T-helper 1 cell treated with Interleukin-12 subunit alpha and Interleukin-12 subunit beta and Interleukin-4 antibody, amounts not matched to agents 30 μg/mL and 1 μg/mL, for 36 hours (primary cell): Measurements from ENCODE around the gene ST7.
"Not testable (repeated sequence)": the region's sequence is repeated elsewhere in the genome, so short reads cannot be mapped to it uniquely, and the experiment has no call there.

Experiments
- H3K27ac Mint-ChIP-seq: one replicate; pipeline ENCODE4 v1.8.0; 2021; ENCODE audit warnings: mild to moderate bottlenecking, mixed read lengths
- H3K27me3 Mint-ChIP-seq: one replicate; pipeline ENCODE4 v1.8.0; 2021; ENCODE audit warnings: low read depth, mixed read lengths
- H3K36me3 Mint-ChIP-seq: one replicate; pipeline ENCODE4 v1.8.0; 2021; ENCODE audit warnings: low read depth, mixed read lengths
- H3K4me1 Mint-ChIP-seq: one replicate; pipeline ENCODE4 v1.8.0; 2021; ENCODE audit warnings: low read depth, mixed read lengths
- H3K4me3 Mint-ChIP-seq: one replicate; pipeline ENCODE4 v1.8.0; 2021; ENCODE audit warnings: mild to moderate bottlenecking, moderate library complexity, mixed read lengths
- H3K9me3 Mint-ChIP-seq: one replicate; pipeline ENCODE4 v1.8.0; 2021; ENCODE audit warnings: mixed read lengths

The ST7 gene

DNA sequence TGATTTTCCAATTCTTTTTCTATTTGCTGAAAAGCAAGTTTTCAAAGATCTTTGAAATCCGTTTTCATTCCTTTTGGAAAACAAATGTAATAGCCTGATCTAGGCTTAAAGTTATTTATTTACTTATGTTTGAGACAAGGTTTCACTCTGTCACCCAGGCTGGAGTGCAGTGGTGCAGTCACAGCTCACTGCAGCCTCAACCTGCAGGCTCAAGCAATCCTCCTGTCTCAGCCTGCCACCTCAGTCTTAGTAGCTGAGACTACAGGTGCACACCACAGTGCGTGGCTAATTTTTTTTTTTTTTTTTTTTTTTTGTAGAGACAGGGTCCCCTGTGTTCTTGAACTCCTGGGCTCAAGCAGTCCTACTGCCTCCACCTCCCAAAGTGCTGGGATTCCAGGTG, 4.6 kb downstream of the ST7 start:
- Mint-ChIP-seq H3K27me3 (peaks cover 30% of the 10 kb centered on the region), H3K4me3 (no peak overlapping the region), H3K9me3 (no peaks in the 10 kb centered on the region), H3K4me1 (peaks cover 12% of the 10 kb centered on the region), H3K27ac (no peak overlapping the region), H3K36me3 (no peaks in the 10 kb centered on the region)

- H3K4me1 Mint-ChIP-seq, H3K27ac Mint-ChIP-seq, H3K9me3 Mint-ChIP-seq, H3K36me3 Mint-ChIP-seq, H3K4me3 Mint-ChIP-seq: not testable (repeated sequence)
- H3K27me3 Mint-ChIP-seq: peaks cover 15% of the 10 kb centered on the region
These were observed 8.8 kb downstream of the ST7 start for GRCh38 chr7:116961966-116962673.

- Mint-ChIP-seq H3K4me1 (no peaks in the 10 kb centered on the region), H3K36me3 (no peaks in the 10 kb centered on the region), H3K9me3 (no peaks in the 10 kb centered on the region), H3K27me3 (peaks cover 15% of the 10 kb centered on the region), H3K4me3 (no peak overlapping the region), H3K27ac (no peak overlapping the region)
These were observed 9.9 kb downstream of the ST7 start for GRCh38 chr7:116963234-116963633.

GRCh38 chr7:116966601-116967000, 13.3 kb downstream of the ST7 start:
- peaks cover 4% of the 10 kb centered on the region for H3K27me3 Mint-ChIP-seq
- H3K9me3 Mint-ChIP-seq: no peaks in the 10 kb centered on the region
- H3K4me3 Mint-ChIP-seq: no peak overlapping the region
- no peak overlapping the region for H3K27ac Mint-ChIP-seq
- H3K36me3 Mint-ChIP-seq: no peaks in the 10 kb centered on the region
- H3K4me1 Mint-ChIP-seq: no peaks in the 10 kb centered on the region

GRCh38 chr7:116967254-116967922, 14.1 kb downstream of the ST7 start:
- Mint-ChIP-seq H3K27me3 (no peaks in the 10 kb centered on the region), H3K4me1 (no peaks in the 10 kb centered on the region)

GRCh38 chr7:116967983-116968382, 14.7 kb downstream of the ST7 start:
- no peaks in the 10 kb centered on the region for H3K36me3 Mint-ChIP-seq
- H3K27me3 Mint-ChIP-seq: peaks cover 3% of the 10 kb centered on the region
- H3K9me3 Mint-ChIP-seq: no peaks in the 10 kb centered on the region
- H3K4me1 Mint-ChIP-seq: no peaks in the 10 kb centered on the region
- no peak overlapping the region for H3K27ac Mint-ChIP-seq
- no peak overlapping the region for H3K4me3 Mint-ChIP-seq

More at GRCh38 chr7:116967254-116967922, 14.1 kb downstream of the ST7 start:
- Mint-ChIP-seq H3K36me3 (no peaks in the 10 kb centered on the region), H3K4me3 (no peak overlapping the region), H3K9me3 (no peaks in the 10 kb centered on the region), H3K27ac (no peak overlapping the region)

GRCh38 chr7:116968631-116969030, 15.3 kb downstream of the ST7 start:
- Mint-ChIP-seq H3K4me3 (no peak overlapping the region), H3K36me3 (no peaks in the 10 kb centered on the region), H3K9me3 (no peaks in the 10 kb centered on the region), H3K4me1 (no peaks in the 10 kb centered on the region), H3K27me3 (peaks cover 6% of the 10 kb centered on the region), H3K27ac (no peak overlapping the region)

DNA sequence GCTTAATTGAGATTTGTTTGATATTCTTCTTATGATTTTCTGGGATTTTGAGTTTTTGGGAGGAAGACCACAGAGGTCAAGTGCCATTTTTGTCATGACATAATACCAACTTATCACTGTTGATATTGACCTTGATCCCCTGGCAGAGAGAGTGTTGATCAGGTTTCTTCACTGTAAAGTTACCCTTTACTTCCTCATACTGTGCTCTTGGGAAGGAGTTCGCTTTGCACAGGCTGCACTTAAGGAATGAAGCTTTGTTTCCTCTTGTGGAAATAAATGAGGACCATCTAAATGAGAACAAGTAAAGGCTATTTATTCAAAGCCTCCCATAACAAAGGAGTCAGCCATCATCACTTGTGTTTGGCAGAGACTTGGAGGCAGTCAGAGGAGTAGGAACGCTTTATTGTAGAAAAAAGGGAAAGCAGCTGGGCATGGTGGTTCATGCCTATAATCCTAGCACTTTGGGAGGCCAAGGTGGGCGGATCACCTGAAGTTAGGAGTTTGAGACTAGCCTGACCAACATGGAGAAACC, 16.1 kb downstream of the ST7 start:
- H3K27me3 Mint-ChIP-seq: peaks cover 6% of the 10 kb centered on the region
- H3K4me1 Mint-ChIP-seq: no peaks in the 10 kb centered on the region
- H3K9me3 Mint-ChIP-seq: no peaks in the 10 kb centered on the region
- no peak overlapping the region for H3K4me3 Mint-ChIP-seq
- no peaks in the 10 kb centered on the region for H3K36me3 Mint-ChIP-seq
- no peak overlapping the region for H3K27ac Mint-ChIP-seq

- H3K4me3 Mint-ChIP-seq: no peak overlapping the region
These were observed 17.1 kb downstream of the ST7 start for GRCh38 chr7:116970238-116970910.

DNA sequence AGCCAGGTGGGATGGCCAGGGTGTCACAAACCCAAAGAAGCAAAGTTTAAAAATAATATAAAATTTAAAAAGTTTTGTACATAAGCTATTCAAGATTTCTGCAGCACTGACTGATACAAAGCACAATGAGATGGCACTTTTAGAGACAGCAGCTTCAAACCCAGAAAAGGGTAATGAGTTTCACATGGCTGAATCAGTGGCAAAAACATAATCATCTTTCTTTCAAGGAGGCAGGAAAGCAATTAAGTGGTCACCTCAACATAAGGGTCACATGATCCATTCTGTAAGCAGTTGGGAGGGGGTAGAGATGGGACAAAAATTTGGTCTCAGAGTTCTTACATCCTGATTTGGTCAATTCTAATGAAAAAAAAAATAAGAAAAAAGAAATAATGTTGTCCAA, 17.9 kb downstream of the ST7 start:
- H3K27me3 Mint-ChIP-seq, H3K4me1 Mint-ChIP-seq, H3K36me3 Mint-ChIP-seq, H3K4me3 Mint-ChIP-seq, H3K27ac Mint-ChIP-seq, H3K9me3 Mint-ChIP-seq: not testable (repeated sequence)

More at GRCh38 chr7:116970238-116970910, 17.1 kb downstream of the ST7 start:
- no peaks in the 10 kb centered on the region for H3K36me3 Mint-ChIP-seq
- peaks cover 6% of the 10 kb centered on the region for H3K27me3 Mint-ChIP-seq
- H3K27ac Mint-ChIP-seq: no peak overlapping the region
- no peaks in the 10 kb centered on the region for H3K9me3 Mint-ChIP-seq
- no peaks in the 10 kb centered on the region for H3K4me1 Mint-ChIP-seq

GRCh38 chr7:116971869-116972268, 18.6 kb downstream of the ST7 start:
- H3K4me1 Mint-ChIP-seq: no peaks in the 10 kb centered on the region
- no peak overlapping the region for H3K27ac Mint-ChIP-seq
- no peak overlapping the region for H3K4me3 Mint-ChIP-seq
- H3K9me3 Mint-ChIP-seq: no peaks in the 10 kb centered on the region
- H3K36me3 Mint-ChIP-seq: no peaks in the 10 kb centered on the region
- peaks cover 6% of the 10 kb centered on the region for H3K27me3 Mint-ChIP-seq

GRCh38 chr7:116975024-116975423, 21.7 kb downstream of the ST7 start:
- not testable (repeated sequence) for H3K4me1 Mint-ChIP-seq, H3K4me3 Mint-ChIP-seq, H3K27ac Mint-ChIP-seq, H3K36me3 Mint-ChIP-seq, H3K9me3 Mint-ChIP-seq, H3K27me3 Mint-ChIP-seq

DNA sequence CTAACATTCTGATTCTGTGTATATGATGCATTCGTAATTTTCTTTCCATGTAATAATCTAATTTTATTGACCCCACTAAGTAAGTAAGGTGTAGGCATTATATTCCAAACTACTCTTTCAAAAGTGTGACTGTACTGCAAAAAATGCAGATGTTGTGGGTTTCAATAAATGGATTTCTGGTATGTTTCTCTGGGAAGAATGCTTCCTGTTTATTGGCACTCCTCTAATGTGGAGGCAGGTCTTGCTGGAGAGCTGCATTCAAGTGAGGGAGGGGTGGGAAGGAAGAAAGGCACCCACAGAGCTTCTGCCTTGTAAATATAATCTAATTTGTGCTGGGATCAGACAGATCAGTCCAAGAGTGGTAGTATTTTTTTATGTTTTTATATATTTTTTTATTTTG, 23.9 kb downstream of the ST7 start:
- Mint-ChIP-seq H3K4me3 (no peak overlapping the region), H3K27me3 (peaks cover 6% of the 10 kb centered on the region), H3K27ac (no peak overlapping the region), H3K36me3 (no peaks in the 10 kb centered on the region), H3K4me1 (no peaks in the 10 kb centered on the region), H3K9me3 (no peaks in the 10 kb centered on the region)

DNA sequence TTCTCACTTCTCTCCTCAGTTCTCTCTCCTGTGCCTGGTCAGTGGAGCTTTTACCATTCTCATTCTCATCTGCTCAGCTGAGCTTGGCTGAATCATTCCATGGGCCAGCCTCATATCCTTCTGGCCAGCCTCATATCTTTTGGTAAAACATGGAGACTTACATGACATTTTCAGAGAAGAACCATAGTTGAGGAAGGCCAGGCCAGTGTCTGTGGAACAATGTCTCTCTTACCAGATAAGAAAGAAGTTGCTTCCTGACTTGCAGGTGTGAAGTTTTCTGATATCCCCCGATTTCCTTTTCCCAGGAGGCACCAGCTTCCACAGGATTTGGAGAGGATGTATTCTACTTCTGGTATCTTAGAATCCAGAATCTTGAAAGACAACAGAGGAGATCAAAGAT, 24.7 kb downstream of the ST7 start:
- Mint-ChIP-seq H3K4me1 (no peaks in the 10 kb centered on the region), H3K27me3 (peaks cover 3% of the 10 kb centered on the region), H3K9me3 (no peaks in the 10 kb centered on the region), H3K4me3 (no peak overlapping the region), H3K36me3 (no peaks in the 10 kb centered on the region), H3K27ac (no peak overlapping the region)

- H3K9me3 Mint-ChIP-seq: no peaks in the 10 kb centered on the region
- no peaks in the 10 kb centered on the region for H3K36me3 Mint-ChIP-seq
- no peaks in the 10 kb centered on the region for H3K27me3 Mint-ChIP-seq
- no peaks in the 10 kb centered on the region for H3K4me1 Mint-ChIP-seq
- no peak overlapping the region for H3K4me3 Mint-ChIP-seq
- H3K27ac Mint-ChIP-seq: no peak overlapping the region
These were observed 26.1 kb downstream of the ST7 start for GRCh38 chr7:116979430-116979829.
